ENCODE data around the gene PIAS1. TPM values are rescaled to one million over a fixed set of nuclear protein-coding genes. Genes with fewer than 3 reads are reported as not detected.

PIAS1 gene
- polyA plus RNA-seq, 4 donors = 40.5 to 50.8 (median 49.1) TPM

GRCh38 chr15:68061602-68062001 is 7.5 kb downstream of the PIAS1 start:
- no peak for DNase-seq (ENCODE audit: low read depth in 4 of 4, low spot score in 3 of 4)

DNA sequence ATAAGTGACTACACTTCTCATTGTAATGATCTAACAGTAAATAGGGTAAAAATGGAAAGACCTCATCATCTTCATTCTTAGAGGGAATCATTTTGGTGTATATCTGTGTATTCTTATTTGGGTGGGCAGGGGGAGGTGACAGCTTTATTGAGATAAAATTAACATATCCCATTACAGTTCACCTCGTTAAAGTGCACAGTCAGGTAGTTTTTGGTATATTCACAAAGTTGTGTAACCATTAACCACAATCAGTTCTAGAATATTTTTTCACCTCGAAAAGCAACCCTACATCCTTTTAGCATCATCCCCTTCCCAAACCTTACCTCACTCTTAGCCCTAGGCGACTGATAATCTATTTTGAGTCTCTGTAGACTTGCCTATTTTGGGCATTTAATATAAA is 8.1 kb downstream of the PIAS1 start:
- no peak for DNase-seq (ENCODE audit: low read depth in 4 of 4, low spot score in 3 of 4)

- DNase-seq (ENCODE audit: low read depth in 4 of 4, low spot score in 3 of 4) = no peak
Measured at GRCh38 chr15:68062946-68063465, 8.9 kb downstream of the PIAS1 start.

DNA sequence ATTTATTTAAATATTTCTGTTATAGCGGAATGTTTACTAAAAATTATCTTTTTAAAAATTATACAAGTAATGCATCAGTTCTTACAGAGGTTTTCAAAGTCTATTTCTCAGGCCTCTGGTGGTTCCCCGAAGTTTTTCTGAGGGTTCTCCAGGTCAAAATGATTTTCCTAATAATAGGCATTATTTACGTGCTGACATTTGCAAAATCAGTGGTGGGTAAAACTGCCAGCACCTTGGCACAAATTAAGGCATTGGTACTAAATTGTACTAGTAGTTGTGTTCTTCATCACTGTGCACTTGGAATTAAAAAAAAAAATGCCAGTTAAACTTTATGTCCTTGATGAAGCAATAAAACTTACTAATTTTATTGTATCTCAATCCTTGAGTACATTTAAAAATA is 9.5 kb downstream of the PIAS1 start:
- DNase-seq (ENCODE audit: low read depth in 4 of 4, low spot score in 3 of 4) = no peak

- no peak for DNase-seq (ENCODE audit: low read depth in 4 of 4, low spot score in 3 of 4)
Measured at GRCh38 chr15:68073576-68074288, 19.6 kb downstream of the PIAS1 start.

DNA sequence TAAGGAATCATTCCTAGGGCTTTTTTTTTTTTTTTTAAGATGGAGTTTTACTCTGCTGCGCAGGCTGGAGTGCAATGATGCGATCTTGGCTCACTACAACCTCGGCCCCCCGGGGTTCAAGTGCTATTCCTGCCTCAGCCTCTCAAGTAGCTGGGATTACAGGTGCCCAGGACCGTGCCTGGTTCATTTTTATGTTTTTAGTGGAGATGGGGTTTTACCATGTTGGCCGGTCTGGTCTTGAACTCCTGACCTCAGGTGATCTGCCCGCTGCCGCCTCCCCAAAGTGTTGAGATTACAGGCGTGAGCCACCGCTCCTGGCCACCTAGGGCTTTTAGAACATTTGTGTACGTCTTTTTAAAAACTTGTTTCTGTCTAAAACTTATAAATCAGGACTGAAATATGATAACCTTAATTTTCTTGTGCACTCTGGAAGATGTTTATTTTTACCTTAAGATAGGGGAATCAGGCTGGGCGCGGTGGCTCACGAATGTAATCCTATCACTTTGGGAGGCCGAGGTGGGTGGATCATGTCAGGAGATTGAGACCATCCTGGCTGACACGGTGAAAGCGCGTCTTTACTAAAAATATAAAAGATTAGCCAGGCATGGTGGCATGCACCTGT is 21.8 kb downstream of the PIAS1 start:
- no peak for DNase-seq (ENCODE audit: low read depth in 4 of 4, low spot score in 3 of 4)

DNA sequence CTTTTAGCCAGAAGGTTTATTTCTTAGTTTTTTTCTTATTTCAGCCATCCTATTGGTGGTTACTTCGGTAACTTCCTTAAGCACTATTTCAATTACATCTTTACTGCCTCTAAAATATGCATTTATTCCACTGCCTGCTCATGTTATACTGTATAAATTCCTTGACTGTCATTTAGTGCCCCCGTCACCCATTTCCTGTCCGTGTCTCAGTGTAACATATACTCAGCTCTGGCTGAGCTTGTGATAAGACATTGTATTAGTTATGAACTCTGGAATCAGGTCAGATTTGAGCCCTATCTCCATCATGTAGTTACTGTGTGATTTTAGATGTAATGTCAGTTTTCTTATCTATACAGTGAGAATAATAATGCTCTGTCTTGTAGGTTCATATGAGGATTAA is 24.2 kb downstream of the PIAS1 start:
- DNase-seq (ENCODE audit: low read depth in 4 of 4, low spot score in 3 of 4) = no peak

GRCh38 chr15:68080334-68080733 is 26.2 kb downstream of the PIAS1 start:
- DNase-seq (ENCODE audit: low read depth in 4 of 4, low spot score in 3 of 4) = no peak

DNA sequence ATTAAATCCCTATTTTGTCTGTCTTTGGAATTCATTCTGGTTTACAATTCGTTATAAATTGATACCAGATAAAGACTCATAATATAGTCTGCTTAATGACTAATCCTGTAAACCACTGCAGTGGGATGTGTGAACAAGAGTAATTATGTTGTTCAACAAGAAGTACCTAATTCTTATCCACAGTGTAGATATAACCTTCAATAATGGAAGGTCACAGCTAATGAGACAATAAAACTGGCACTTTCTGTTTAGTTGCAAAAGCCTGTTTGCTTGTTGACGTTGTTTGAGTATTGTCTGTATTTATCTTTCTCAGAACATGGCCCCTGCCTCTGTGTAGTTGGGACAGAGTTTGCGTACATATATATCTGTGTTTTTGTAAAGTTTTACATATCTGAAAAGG is 26.7 kb downstream of the PIAS1 start:
- no peak for DNase-seq (ENCODE audit: low read depth in 4 of 4, low spot score in 3 of 4)

DNA sequence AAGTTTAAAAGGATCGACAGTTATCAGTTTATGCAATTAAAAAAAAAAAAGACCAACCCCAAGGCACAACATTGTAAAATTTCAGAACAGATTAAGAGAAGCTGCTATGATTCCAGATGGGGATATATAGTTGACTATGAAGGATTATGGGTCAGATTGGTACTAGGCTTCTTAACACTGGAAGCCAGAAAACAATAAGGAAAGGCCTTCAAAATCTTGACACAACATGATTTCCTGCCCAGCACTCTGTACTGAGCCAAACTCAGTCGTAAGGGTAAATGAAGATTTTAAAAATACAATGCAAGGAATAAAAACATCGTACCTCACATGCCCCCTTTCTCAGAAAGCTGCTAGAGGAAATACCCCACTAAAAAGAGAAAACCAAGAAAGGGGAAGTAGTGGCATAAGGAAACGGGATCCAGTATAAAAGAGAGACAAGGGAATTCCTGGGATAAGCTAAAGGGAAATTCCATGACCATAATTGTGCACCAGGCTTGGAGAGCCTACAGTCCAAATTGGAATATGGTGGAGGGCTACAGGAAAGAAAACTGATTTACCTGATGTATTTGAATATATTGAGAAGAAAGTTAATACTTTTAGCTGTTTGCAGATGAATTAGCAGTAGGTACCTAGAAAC is 27.9 kb downstream of the PIAS1 start:
- no peak for DNase-seq (ENCODE audit: low read depth in 4 of 4, low spot score in 3 of 4)

DNA sequence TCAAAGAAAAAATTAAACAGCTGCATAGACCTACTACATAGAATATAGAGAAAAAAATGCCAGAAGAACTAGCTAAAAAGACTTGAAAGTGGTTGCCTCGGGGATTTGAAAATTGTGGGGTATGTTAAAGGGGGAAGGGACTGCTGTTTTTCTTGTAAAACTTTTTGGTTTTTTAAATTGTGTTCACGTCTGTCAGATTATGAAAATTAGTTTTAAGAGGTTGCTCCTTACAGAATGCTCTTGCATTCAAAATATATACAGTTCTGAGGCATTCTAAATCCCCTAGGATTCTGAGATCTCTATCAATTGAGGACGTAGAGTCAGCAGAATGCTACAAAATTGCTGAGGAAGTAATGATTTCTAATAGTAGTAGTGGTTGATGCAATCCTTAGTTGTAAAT is 28.6 kb downstream of the PIAS1 start:
- no peak for DNase-seq (ENCODE audit: low read depth in 4 of 4, low spot score in 3 of 4)

GRCh38 chr15:68083463-68083862 is 29.3 kb downstream of the PIAS1 start:
- no peak for DNase-seq (ENCODE audit: low read depth in 4 of 4, low spot score in 3 of 4)

DNA sequence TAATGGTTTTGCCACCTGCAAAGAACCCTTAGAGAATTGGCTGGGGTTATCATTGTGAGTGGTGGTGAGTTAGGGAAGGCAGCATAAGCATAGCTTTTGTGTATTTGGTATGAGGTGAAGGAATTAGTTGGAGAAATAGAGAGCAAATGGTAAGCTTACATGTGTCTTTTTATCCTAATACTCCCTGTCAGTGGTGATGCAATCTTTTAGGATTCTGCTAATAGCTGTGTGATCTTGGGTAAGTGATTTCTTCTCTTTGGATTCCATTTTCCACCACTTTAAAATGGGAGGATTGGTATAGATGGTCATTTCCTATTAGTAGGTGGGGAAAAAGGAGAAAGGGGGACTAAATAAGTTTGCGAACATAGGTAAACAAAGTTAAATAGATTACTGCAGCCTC is 30.9 kb downstream of the PIAS1 start:
- no peak for DNase-seq (ENCODE audit: low read depth in 4 of 4, low spot score in 3 of 4)

DNA sequence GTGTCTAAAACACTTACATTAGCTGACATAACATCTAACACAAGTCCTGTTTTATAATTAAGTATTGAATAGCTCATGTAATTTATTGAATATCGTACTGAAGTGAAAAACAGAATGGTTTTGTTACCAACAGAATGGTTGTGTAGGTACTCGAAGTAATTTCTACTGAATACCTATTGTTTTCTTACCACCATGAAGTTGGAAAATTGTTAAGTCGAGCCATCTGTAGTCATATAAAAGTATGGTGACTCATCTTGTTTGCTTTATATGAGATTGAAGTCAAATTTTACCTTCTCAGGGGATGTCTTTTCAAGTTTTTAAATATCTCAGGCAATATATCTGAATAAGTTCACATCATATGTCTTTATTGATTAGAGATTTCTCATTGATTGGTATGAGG is 37.6 kb downstream of the PIAS1 start:
- no peak for DNase-seq (ENCODE audit: low read depth in 4 of 4, low spot score in 3 of 4)

GRCh38 chr15:68096099-68096498 is 42.0 kb downstream of the PIAS1 start:
- no peak for DNase-seq (ENCODE audit: low read depth in 4 of 4, low spot score in 3 of 4)

DNA sequence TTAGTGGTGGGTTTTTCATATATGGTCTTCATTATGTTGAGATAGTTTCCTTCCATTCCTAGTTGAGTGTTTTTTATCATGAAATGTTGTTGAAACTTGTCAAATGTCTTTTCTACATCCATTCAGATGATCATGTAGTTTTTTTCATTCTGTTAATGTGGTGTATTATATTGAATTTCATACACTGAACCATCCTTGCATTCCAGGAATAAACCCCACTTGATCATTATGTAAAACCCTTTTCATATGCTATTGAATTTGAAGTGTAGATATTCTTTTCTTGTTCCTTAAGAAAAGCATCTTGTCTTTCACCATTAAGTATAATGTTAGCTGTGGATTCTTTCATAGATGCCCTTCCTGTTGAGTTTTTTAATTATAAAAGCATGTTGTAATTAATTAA is 42.9 kb downstream of the PIAS1 start:
- DNase-seq (ENCODE audit: low read depth in 4 of 4, low spot score in 3 of 4) = no peak

DNA sequence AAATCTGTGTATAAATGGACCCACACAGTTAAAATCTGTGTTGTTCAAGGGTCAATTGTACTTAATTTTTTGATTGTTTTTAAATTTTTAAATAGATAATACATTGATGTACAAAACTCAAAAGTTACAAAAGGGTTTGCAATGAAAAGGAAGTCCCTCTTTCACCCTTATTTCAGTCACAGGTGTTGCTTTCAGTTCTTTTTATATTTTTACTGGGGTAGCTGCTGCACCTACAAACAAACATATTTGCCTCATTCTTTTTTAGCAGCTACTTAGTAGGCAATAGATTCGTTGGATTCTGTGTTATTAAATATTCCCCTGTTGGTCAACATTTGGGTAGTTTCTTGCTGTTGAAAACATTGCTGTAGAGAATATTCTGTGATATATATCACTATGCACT is 44.4 kb downstream of the PIAS1 start:
- no peak for DNase-seq (ENCODE audit: low read depth in 4 of 4, low spot score in 3 of 4)

DNA sequence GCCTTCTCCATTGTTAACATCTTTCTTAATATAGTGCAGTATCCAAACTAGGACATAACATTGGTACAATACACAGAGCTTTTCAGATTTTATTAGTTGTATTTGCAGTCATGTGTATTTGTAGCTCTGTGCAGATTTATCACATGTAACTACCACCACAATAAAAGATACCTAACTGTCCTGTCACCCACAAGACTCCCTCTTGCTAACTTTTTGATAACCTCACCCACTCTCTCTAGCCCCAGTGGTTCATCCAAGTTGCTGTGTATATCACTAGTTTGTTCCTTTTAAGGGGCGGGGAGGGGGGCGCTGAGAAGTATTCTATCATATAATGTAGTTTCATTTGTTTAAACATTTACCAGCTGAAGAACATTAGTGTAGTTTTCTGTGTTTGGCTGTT is 46.1 kb downstream of the PIAS1 start:
- no peak for DNase-seq (ENCODE audit: low read depth in 4 of 4, low spot score in 3 of 4)

DNA sequence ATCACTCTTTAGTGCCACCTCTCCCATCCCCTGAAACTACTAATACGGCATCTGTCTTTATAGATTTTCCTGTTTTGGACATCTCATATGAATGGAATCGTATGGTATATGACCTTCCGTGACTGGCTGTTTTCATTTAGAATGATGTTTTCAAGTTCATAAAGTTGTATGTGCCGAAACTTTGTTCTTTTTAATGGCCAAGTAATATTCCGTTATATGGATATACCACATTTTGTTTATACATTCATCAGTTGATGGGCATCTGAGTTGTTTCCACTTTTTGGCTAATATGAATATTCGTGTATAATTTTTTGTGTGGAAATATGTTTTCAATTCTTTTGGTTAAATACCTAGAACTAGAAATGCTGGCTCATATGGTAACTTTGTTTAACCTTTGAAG is 49.5 kb downstream of the PIAS1 start:
- DNase-seq (ENCODE audit: low read depth in 4 of 4, low spot score in 3 of 4) = no peak

DNA sequence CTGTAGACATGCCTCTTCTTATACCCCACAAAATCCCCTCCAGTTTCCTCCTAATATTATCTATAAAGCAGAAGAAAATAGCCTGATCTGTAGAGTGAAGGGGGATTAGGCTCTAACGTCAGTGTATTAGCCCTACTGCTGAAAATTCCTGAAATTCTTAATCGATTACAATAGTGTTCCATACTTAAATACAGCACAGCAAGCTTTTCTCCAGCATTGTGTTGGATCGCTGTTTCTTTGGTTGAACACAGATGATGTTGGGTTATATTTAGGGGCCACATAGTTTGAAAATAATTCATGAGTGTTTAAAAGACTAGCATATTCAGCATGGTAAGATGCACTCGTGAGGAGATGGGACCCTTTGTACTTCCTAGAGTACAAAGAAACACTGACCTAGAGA is 52.5 kb downstream of the PIAS1 start:
- DNase-seq (ENCODE audit: low read depth in 4 of 4, low spot score in 3 of 4) = no peak

GRCh38 chr15:68107142-68107541 is 53.0 kb downstream of the PIAS1 start:
- DNase-seq (ENCODE audit: low read depth in 4 of 4, low spot score in 3 of 4) = no peak

- DNase-seq (ENCODE audit: low read depth in 4 of 4, low spot score in 3 of 4) = no peak
Measured at GRCh38 chr15:68112706-68113105, 58.6 kb downstream of the PIAS1 start.

Data from right renal pelvis (tissue), 4 donors.